ENCODE results near the gene PLIN5. TPM values are rescaled to one million over a fixed set of nuclear protein-coding genes. Genes with fewer than 3 reads are reported as not detected.

Gene PLIN5
- total and polyA plus RNA-seq, 2 of the 8 experiments (the other 6 are each of a cell fraction or from before 2014, with no cell fraction given) = 2.0 to 2.5 TPM

DNA sequence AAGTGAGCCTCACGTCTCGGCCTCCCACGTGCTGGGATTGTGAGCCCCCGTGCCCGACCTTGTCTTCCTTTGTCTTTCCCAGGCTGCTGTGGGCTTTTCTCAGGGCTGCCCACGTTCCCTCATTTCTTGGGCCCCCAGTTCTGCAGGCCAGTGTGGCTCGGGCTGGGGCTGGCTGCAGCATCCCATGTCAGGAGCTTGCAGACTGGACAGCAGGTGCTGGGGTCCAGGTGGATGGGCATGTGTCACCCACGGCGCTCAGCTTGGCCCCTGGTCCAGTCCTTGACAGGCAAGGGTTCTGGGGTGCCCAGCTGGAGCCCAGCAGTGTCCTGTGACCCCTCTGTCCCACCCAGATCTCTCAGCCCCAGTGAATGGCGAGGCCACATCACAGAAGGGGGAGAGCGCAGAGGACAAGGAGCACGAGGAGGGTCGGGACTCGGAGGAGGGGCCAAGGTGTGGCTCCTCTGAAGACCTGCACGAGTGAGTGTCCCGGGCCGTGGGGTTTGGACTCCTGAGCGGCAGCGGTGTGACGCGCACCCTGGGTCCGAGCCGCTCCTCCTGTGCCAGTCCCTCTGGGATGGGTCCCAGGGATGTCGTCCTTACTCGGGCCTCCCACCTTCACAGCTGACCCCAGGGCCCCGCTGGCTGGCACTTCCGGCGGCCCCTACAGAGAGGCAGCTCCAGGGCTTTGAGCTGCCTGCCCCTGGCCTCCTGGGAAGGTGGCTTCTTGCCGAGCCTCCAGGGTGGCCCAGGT is 34.0 kb downstream of the PLIN5 start:
- no peak overlapping the region for H2AK5ac ChIP-seq (ENCODE audit: low read depth, low read length)
- FAIRE-seq = no peak
- no peak overlapping the region for H2BK15ac ChIP-seq (ENCODE audit: low read length)
- H3K23me2 ChIP-seq (ENCODE audit: low read depth, low read length) = no peaks in the 10 kb centered on the region
- H2BK5ac ChIP-seq (ENCODE audit: low read depth, low read length) = no peak overlapping the region
- no peak for DNase-seq (ENCODE audit: low read depth in 1 of 2, low spot score in 2 of 2)
- H4K20me1 ChIP-seq (replicated peaks in 1 of 2; ENCODE audit: control insufficient read depth in 1 of 2, insufficient read depth in 2 of 2, low read length in 2 of 2) = peaks cover 6 to 22% of the 10 kb centered on the region in 2 experiments
- no peak overlapping the region for H3K56ac ChIP-seq (replicated peaks; ENCODE audit: insufficient read length, low read depth, low read length)
- WGBS, 2 experiments (ENCODE audit: extremely low coverage in 1 of 2, insufficient coverage in 1 of 2, insufficient read length in 1 of 2, insufficient replicate concordance in 2 of 2, low coverage in 1 of 2, low lambda C conversion rate in 2 of 2, missing lambda C conversion rate in 1 of 2) = 95% methylated on average over 29 of the region's 29 CpGs; no CpG with 5 or more reads in 1 of the 2 experiments
- no peak overlapping the region for H3K14ac ChIP-seq (ENCODE audit: insufficient read length)
- H3K27ac ChIP-seq (ENCODE audit: low read depth, low read length) = no peak overlapping the region
- no peak overlapping the region for H2AFZ ChIP-seq (ENCODE audit: low read length)
- no peak overlapping the region for H3K23ac ChIP-seq (ENCODE audit: insufficient read length)
- H4K8ac ChIP-seq (ENCODE audit: extremely low read depth, insufficient read depth, low read length) = 0 out of 2 replicates have a peak overlapping the region, but pooled peaks have one; percentile 5
- H2BK12ac ChIP-seq (ENCODE audit: low read depth, low read length) = no peak overlapping the region
- POLR2A ChIA-PET (ENCODE audit: partially characterized antibody) = interaction anchor here (0.6 to 4.1 kb wide), 6 partner anchors 8 to 53 kb away, joined by 3 to 15 read pairs (median 4); no protein-coding TSS in a partner anchor
- no peak overlapping the region for H3K9ac ChIP-seq (replicated peaks in 1 of 4; ENCODE audit: extremely low read depth in 1 of 4, low read depth in 3 of 4, low read length in 3 of 4)
- CTCF ChIA-PET (ENCODE audit: partially characterized antibody) = interaction anchor here (0.6 to 2.3 kb wide), 5 partner anchors 16 to 67 kb away, joined by 3 to 9 read pairs (median 3); no protein-coding TSS in a partner anchor
- no peaks in the 10 kb centered on the region for H3K79me2 ChIP-seq (ENCODE audit: control insufficient read depth in 1 of 2, insufficient read depth in 2 of 2, low read length in 2 of 2)
- no peak overlapping the region for H4K91ac ChIP-seq (replicated peaks; ENCODE audit: insufficient read length, low read length)
- H2BK120ac ChIP-seq (replicated peaks; ENCODE audit: low read depth, low read length) = no peak overlapping the region
- H3K9me3 ChIP-seq (ENCODE audit: insufficient read depth in 2 of 2, low read depth in 1 of 2, low read length in 1 of 2) = no peaks in the 10 kb centered on the region
- no peaks in the 10 kb centered on the region for H3K4me1 ChIP-seq (replicated peaks in 1 of 4; ENCODE audit: control insufficient read depth in 3 of 4, insufficient read depth in 4 of 4, low read length in 3 of 4)
- H3K4ac ChIP-seq (replicated peaks; ENCODE audit: insufficient read length, low read depth, low read length) = no peak overlapping the region
- H3K27me3 ChIP-seq (replicated peaks in 1 of 4; ENCODE audit: control insufficient read depth in 3 of 4, extremely low read depth in 1 of 4, insufficient read depth in 3 of 4, low read length in 3 of 4) = peaks cover 0 to 3% (median 0%) of the 10 kb centered on the region in 4 experiments; a peak in 1 of 7 replicates
- H3K36me3 ChIP-seq (ENCODE audit: control insufficient read depth in 2 of 4, insufficient read depth in 4 of 4, low read length in 3 of 4) = peaks cover 12 to 63% (median 27%) of the 10 kb centered on the region in 4 experiments
- no peak overlapping the region for H2BK20ac ChIP-seq (ENCODE audit: low read length)
- no peak overlapping the region for H3K4me2 ChIP-seq (ENCODE audit: insufficient read depth in 1 of 2, low read depth in 2 of 2, low read length in 2 of 2)
- no peaks in the 10 kb centered on the region for H3K79me1 ChIP-seq (ENCODE audit: low read depth, low read length)
- H3K4me3 ChIP-seq (ENCODE audit: extremely low read depth in 1 of 4, insufficient read depth in 2 of 4, low read depth in 3 of 4, low read length in 4 of 4) = no peak overlapping the region
- H4K5ac ChIP-seq (ENCODE audit: insufficient read length, low read depth, low read length) = no peak overlapping the region
- H3K18ac ChIP-seq (ENCODE audit: extremely low read depth, low read length) = no peak overlapping the region
- no peak for TF ChIP-seq CBX8 (IDR thresholded peaks at IDR 0.05; ENCODE audit: borderline replicate concordance, low read depth, low read length)
- TF ChIP-seq, protein P1, sequence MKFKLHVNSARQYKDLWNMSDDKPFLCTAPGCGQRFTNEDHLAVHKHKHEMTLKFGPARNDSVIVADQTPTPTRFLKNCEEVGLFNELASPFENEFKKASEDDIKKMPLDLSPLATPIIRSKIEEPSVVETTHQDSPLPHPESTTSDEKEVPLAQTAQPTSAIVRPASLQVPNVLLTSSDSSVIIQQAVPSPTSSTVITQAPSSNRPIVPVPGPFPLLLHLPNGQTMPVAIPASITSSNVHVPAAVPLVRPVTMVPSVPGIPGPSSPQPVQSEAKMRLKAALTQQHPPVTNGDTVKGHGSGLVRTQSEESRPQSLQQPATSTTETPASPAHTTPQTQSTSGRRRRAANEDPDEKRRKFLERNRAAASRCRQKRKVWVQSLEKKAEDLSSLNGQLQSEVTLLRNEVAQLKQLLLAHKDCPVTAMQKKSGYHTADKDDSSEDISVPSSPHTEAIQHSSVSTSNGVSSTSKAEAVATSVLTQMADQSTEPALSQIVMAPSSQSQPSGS (IDR thresholded peaks at IDR 0.05; ENCODE audit: low read length) = no peak
- TF ChIP-seq ZNF274 (IDR thresholded peaks at IDR 0.05; ENCODE audit: borderline replicate concordance, extremely low read depth, low read length) = no peak
- no peak for TF ChIP-seq RXRA (IDR thresholded peaks at IDR 0.05; ENCODE audit: insufficient read depth, low read depth, low read length)
- TF ChIP-seq JUN (IDR thresholded peaks at IDR 0.05; ENCODE audit: low read depth, low read length) = no peak
- no peak for TF ChIP-seq KDM1A (IDR thresholded peaks at IDR 0.05; ENCODE audit: borderline replicate concordance, low read length)
- no peak for TF ChIP-seq TAF7 (optimal IDR thresholded peaks at IDR 0.05; ENCODE audit: borderline replicate concordance, low read depth, low read length)
- no peak for TF ChIP-seq SP1 (IDR thresholded peaks at IDR 0.05; ENCODE audit: low read depth, low read length)
